Spleen (tissue), 7 donors: ENCODE measurements around the gene EFNA5.

Experiments used
- CTCF ChIP-seq, 11 experiments: fragments of 200-600 bp in 7 of 11; fragments of 450-650 bp in 4 of 11; sonication (generic) in 4 of 11; IDR thresholded peaks in 8 of 11; conservative IDR thresholded peaks in 3 of 11; 1 replicate in 7 of 11; 2 replicates in 4 of 11; pipeline versions ENCODE4 v1.4.0 to v1.8.0; 2016 to 2021; ENCODE audit warnings: antibody characterized with exemption in 11 of 11, inconsistent platforms in 4 of 11, mild to moderate bottlenecking in 1 of 11
- POLR2A ChIP-seq, 3 donors: fragments of 450-650 bp; IDR thresholded peaks; one replicate each; pipeline ENCODE4 v1.5.1; 2017; ENCODE audit warnings: antibody characterized with exemption in 3 of 3, mild to moderate bottlenecking in 1 of 3
- donor health status: DM: no; HTN: no; CAD: no; lungs with moderate emphysema.
- donor health status: DM: no; HTN: no; CAD: no.
- donor health status: DM: no; HTN: no; CAD: no.

GRCh38 chr5:107518616-107519015 is 152.1 kb downstream of the EFNA5 start:
- no peak for TF ChIP-seq CTCF (IDR thresholded peaks at IDR 0.05 in 8 of 11, conservative IDR thresholded peaks at IDR 0.05 in 3 of 11)
- TF ChIP-seq POLR2A (IDR thresholded peaks at IDR 0.05) = no peak
